T-helper 22 cell (primary cell): ENCODE data around the gene NKPD1.
"Not testable (repeated sequence)": the region's sequence is repeated elsewhere in the genome, so short reads cannot be mapped to it uniquely, and the experiment has no call there.

Experiments
- DNase-seq: peaks from one replicate; pipeline ENCODE4 v3.0.0-alpha.2; 2020; ENCODE audit warnings: low read depth

The NKPD1 gene

DNA sequence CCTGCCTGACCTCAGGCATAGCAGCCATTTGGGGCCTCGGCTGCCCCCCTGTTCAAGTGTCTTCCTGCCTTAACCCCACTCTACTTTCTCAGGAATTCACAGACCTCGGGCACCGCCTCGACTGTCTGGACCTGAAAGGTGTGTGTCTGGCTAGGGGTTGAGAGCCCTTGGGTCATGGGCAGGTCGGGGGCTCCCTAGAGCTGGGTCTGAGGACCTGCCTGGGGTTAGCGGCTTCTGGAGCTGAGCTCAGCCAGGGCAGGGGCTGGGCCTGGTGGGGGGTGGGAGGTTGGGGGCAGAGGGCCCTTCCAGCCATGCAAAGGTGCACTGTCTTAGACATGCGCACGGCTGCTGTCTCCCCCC, 20.7 kb downstream of the NKPD1 start:
- DNase-seq, result no peak

DNA sequence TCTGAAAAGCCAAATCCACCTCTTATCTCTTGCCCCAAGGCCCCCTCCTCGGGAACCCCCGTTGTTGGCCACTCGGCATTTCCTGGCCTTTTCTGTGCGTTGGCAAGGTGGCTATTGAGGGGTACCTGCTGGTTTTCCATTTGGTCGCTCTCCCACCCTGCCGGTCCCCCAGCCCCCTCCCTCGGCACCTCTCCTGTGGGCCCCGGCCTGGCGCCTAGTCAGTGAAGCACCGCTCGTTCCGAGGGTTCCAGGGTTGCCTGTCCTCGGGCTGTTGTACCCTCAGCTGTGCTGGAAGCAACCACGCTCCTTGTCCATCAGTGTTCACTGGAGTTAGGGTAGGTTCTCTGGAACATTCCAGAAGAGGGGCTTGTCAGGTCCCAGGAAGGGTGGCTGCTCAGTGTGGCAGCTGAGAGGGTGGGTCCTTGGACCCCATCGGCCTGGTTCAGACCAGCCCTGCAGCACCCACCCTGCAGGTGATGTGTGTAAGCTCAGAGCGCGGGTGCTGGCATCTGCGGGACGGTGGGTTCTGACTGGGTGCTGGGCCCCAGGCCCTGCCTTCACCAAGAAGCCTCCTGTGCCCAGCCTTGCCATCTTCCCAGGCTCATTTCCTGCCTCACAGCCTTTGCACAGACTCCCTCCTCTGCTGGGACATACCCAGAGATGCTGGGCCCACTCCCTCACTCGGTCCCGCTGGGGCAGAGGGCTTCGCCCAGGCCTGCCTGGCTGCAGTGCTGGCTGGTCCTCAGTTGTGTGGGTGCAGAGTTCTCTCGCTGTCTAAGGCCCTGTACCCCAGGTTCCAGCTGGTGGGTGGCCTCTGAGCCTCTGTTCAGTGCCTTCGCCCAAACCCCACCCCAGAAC, 21.3 kb downstream of the NKPD1 start:
- no peak for DNase-seq

DNA sequence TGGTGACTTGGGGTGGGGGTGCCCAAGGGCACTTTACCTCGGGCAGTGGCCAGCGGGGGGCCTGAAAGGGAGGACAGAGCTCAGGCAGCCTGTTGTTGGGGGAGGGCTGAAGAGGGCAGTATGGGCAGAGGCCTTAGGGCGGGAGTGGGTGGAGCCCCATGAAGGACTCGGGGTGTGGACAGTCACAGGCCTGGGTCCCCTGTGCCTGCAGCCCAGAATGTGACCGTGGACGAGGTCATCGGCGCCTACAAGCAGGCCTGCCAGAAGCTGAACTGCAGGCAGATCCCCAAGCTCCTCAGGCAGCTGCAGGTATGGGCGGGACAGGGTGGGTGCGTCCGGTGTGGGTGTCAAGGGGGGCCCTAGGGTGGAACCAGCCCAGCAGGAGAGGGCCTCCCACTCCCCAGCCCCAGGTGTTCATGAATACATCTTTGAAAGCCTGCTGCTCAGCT, 22.5 kb downstream of the NKPD1 start:
- DNase-seq, result no peak

DNA sequence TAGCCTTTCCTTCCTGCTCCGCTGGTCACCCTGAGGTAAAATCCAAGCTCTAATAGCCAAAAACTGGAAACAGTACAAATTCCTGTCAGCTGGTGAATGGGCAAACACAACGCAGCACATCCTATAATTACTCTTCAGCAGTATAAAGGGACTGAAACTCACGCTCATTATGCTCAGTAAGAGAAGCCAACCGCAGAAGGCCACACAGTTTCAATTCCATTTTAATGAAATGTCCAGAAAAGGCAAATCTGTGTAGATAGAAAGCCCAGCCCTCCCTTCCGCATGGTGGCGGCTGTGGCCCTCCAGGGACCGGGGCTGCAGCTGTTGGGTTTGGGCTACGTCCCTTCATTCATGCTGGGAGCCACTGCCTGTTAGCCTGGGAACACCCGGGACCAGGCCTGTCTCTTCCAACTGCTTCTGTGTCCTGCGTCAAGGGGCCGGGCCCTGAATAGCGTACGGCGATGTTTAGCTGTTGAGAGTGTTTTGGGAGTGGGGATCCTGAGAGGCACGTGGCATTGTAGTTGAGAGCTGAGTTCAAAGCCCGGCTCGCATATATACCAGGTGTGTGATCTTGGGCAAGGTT, 23.5 kb downstream of the NKPD1 start:
- DNase-seq, result no peak

DNA sequence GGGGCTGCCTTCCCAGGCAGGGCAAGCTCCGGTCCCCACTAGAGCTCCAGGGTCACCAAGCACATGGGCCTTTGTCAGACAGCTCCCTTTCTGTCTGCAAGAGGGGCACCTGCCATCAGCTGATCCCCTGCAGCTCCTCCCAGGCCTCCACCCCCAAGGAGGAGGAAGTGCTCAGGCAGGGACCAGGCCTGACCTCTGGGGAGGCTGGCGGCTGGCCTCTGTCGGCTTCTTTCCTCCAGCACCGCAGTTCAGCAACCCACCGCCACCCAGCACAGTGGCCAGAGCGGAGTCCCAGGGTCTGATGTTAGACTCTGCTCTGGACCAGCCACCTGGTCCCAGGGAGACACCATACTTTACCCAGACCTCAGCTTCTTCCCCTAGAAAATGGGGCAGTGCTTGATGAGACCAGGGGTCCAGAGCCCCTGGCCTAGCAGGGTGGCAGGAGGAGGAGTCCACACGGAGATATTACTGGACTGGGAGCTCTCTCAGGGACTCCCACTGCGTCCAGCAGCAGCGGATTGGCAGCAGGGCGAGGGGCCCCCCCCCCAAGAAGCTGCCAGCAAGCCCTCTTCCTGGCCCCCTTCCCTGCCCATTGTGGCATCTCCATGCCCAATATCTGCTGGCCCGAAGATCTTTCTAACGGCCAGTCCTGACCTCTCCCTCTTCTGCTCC, 24.1 kb downstream of the NKPD1 start:
- no peak for DNase-seq

DNA sequence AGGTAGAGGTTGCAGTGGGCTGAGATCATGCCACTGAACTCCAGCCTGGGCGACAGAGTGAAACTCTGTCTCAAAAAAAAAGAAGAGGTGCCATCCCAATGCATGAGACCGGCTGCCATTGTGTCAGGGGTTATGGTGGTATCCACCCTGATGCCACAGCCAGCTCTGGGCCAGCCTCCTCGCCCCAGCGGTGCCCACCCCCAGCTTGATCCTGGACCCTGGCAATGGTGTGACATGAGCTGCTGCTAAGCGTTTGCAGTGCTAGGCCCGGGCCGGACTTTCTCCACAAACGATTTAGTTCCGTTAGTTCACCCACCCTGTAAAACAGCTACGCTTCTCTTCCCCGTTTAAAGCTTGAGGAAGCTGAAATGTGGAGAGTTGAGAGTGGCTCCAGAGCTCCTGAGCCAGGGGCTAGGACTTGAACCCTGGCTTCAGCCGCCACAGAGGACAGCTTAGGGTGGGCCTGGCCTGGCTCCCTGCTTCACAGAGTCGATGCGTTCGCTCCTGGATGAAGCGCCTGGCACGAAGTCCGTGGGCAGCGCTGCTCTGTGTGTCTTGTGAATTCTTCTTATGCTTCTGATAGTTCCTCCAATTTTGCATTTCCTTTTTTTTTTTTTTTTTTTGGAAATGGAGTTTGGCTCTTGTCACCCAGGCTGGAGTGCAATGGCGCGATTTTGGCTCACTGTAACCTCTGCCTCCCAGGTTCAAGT, 25.5 kb downstream of the NKPD1 start:
- DNase-seq, result no peak

DNA sequence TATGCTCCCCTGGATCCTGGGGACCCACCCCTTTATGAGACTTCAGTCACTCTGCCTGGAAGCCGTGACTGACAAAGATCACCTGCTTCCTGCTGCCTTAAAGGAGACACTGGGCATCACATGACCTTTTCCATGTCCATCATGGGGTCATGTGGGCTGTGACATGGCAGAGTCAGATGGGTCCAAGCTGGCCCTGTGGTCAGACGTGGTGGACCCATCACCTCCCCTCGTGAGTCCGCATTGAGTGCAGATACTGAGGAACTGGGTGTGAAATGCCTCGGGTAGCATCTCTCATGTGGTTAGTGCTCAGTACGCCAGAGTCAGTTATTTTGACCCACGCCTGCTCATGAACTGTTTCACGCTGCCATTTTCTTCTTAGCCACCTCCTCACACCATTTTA, 27.1 kb downstream of the NKPD1 start:
- no peak for DNase-seq

DNA sequence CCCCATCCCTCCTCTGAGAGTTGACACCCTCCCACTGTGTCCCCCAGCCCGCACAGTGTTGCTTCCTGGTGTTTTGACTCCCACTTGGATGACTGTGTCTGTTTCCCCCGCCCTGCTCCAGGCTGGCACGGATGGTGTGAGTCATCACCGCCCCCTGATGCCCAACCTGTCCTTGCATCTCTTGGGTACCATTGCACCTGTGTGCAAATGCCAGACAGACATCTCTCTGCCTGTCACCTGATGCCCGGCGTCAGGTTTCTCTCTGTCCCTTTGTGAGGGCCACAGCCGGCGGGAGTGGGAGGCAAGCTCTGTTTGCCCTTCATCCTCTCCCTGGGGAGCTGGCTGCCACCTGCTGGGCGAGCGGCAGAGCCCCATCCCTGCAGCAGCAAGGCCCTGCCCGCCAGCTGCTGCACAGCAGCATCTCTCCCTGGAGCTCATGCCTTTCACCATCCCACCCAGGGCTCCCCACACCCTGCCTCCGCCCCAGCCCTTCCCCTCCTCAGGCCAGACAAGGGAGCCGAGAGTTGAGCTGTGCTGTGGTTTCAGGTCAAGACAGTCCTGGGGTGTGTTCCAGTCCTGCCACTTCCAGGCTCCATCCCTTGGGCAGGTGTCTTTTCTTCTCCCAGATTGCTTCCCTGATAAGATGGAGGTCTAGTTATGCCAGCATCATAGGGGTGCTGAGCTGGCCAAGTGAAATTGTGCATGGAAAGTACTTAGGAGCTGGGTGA, 29.7 kb downstream of the NKPD1 start:
- no peak for DNase-seq

DNA sequence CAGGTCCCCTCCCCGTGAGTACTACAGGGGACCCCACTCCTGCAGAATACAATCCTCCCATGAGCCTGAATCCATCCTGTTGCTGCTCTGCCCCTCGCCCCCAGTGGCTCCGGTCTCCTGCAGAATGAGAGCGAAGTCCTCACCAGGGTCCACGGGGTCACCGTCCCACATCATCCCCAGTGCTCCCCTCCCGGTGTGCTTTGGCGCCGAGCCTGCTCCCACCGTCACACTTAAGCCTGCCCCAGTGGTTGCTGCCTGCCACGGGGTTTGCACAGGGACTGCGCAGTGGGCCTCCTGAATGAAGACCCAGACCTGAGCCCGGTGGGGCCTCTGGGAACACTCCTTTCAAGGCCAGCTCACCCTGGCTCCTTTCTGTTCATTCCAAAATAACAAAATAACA, 30.5 kb downstream of the NKPD1 start:
- DNase-seq, result no peak

DNA sequence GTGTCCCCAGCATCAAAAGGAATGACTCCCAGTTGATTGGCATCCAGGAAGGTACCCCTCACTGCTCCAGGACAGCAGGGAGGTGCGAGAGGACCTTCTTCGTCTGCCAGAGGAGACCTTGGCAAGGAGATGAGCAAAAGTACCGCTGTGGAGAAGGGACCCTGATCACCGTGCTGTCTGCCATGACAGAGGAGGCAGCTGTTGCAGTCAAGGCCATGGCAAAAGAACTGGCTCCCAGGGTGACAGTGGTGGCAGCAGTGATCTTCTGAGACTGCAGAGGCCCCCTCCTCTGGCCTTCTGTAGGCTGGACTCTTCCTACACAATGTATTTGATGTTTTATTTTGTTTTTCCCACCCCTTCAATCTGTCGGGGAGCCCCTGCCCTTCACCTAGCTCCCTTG, 32.0 kb downstream of the NKPD1 start:
- DNase-seq, result no peak

DNA sequence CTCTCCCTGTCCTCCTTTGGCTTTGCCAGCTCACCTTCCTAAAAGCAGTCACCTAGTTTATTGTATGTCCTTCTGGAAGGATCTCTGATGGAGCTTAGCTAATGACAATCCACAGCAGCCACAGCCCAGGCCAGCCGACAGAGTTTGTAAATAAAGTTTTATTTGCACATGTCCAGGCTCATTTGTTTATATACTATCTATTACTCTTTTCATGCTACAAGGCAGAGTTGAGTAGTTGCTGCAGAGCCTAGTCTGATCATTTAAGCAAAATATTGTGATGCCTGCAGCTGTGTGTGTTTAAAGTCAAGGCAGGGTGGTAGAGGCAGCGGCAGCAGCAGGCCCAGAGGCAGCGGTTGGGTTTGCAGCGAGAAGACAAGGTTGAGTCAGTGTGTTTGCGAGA, 32.6 kb downstream of the NKPD1 start:
- DNase-seq, result no peak

DNA sequence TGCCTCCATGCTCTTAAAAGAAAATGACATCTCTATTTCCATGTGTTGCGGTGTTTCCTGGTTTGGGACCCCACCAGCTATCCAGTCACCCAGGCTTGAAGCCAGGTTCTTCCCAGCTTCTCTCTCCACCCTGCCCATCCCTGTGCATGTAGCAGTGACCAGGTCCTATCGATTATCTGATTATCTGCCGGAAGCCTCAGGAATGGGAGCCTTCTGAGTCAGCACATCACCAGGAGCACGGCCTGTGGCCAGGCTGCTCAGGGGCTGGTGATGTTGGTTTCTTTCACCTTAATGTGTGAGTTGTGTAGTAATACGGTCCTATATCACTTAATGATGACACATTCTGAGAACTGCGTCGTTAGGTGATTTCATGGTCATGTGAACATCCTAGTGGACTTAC, 34.1 kb downstream of the NKPD1 start:
- no peak for DNase-seq

DNA sequence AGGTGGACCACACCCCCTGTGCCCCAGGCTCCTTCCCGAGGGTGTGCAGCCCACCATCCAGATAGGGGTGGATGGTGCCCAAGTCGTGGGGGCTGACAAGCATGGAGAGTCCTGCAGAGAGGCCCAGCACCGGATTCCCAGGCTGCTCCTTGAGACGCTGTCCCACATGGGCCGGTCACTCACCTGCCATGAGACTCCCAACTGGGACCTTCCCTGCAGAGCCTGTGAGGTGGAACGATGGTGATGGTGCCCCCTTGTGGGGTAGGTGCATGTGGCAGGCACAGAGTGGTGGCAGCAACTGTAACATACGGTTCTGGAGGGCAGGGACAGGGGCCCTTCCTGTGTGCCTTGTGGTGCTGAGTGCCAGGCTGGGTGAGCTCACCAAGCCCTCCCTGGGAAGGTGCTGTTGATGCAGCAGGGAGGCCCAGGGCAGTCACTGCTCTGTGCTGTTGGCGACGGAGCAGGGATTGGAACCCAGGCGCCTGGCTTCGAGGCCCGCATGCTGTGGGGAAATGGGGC, 34.7 kb downstream of the NKPD1 start:
- DNase-seq, result peak; percentile 10

DNA sequence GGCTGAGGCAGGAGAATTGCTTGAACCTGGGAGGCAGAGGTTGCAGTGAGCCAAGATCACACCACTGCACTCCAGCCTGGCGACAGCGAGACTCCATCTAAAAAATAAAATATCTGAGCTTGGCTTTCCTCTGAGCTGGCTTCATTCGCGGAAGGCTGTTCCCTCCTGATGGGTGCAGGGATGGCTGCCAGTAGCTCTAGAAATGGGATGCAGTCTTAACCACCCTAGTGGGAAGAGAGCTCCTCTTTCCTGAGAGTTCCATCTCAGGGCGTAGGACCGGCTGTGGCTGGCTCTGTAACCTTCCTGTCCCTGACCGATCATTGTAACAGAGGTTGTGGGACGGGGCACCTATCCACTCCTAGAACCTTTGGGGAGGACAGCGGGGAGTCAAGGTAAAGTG, 35.4 kb downstream of the NKPD1 start:
- DNase-seq, result no peak

DNA sequence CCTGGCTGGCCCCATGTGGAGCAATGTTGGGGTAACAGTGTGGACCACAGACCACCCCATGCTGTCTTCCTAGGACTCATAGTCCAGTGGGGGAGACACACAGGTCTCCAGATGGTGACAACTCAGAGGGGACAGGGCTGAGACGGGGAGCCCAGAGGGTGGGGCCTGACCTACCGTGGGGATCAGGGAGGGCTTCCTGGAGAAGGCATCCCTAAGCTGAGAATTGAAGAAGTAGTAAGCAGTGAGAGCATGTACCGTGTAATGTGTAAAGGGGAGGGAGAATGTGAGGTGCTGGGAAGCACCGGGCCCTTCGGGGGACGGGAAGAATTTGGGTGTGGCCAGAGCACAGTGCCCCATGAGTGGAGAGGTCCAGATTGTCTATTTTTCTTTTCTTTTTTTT, 36.8 kb downstream of the NKPD1 start:
- DNase-seq, result no peak

DNA sequence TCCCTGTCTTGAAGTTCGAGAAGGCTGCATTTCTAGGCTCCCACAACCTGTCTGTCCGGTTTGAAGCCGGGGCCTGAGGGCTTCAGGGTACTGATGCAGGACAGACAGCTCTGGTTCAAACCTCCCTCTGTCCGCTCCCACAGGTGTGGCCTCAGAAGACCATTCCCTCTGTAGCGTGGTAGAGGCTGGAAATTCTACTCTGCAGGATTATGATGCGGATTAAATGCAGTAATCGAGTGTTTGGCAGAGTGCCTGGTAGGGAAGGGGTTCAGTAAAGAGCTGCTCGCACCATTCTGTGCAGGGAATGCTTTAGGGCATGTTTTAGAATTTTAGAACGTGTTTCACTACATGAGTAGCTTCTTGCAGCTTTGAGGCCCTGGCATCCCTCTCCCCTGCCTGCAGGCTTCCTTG, 37.3 kb downstream of the NKPD1 start:
- DNase-seq, result no peak

DNA sequence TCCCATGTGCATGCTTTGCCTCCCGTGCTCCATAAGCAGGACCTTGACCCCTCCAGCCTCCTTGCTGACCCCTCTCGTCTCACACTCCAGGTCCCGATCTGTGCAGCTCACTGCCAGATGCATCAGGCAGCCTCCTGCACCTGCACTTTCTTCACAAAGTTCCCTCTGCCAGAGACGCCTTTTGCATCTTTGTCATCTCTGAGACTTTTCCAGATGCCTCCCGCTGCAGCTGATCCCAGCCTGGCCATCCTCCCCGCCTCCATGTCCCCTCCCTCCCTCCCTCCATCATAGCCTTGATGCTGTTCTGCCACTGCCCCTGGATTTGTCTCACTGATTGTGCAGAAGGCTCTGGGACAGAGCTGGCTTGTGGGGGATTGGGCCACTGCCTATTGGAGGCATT, 38.0 kb downstream of the NKPD1 start:
- no peak for DNase-seq

DNA sequence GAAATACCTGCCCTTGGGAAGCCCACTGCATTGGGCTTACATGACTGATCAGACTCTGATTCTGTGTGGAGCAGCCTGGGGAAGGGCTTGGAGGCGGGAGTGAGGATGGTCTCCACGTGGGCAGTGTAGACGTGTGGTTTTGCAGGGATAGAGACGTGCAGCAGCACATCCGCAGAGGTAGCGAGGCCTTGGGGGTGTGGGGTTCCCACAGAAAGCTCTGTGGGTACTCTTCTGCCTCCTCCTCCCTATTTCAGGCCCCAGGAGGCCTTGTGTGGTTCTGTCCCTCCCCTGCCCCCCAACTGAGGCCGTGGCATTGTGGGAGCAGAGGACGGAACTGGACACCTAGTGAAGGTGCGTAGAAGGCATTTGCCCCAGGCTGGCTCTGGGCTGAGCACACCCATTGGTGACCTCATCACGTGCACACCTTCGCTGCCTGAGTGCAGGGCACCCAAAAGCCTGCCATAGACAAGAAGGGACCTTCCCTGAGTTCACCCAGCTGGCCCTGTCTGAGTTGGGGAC, 38.9 kb downstream of the NKPD1 start:
- DNase-seq, result no peak

DNA sequence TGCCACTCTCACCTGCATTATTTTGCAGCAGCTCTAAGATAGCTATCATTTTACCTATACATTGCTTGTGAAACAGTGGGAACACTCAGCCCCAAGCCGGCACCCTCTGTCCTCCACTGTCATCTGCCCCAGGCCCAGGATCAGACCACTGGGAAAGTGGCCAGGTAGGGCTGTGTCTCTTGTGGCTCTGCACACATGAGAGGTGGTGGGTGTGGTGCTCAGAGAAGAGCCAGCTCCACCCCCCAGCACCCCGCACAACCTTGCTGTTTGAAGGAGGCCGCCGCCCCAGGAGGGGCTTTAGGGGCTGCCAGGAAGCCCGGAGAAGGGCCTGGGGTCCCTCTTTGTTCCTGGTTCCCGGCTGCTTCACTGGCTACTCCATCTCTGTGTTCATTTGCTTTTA, 41.2 kb downstream of the NKPD1 start:
- no peak for DNase-seq

DNA sequence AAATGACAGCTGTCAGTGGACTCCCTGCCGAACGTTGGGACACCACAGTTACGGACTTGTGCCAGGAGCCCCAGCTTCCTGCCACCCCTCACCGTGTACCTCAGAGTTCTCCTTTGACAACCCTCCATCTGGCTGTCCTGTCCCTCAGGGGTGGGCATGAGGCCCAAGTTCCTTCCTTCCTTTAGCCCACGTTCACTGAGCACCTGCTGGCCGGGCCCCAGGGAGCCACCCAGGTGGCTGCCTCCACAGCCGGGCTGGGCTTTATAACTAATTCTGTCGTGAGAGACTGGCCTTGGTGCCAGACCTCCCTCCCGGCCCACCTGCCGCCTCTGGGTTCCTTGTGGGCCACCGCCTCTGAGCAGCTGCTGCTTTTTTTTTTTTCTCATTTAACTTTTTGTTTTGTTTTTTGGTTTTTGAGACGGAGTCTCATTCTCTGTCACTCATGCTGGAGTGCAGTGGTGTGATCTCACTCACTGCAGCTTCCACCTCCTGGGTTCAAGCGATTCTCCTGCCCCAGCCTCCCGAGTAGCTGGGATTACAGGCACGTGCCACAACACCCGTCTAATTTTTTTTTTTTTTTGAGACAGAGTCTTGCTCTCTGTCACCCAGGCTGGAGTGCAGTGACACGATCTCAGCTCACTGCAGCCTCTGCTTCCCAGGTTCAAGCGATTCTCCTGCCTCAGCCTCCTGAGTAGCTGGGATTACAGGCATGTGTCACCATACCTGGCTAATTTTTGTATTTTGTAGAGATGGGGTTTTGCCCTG, 42.0 kb downstream of the NKPD1 start:
- not testable (repeated sequence) for DNase-seq

DNA sequence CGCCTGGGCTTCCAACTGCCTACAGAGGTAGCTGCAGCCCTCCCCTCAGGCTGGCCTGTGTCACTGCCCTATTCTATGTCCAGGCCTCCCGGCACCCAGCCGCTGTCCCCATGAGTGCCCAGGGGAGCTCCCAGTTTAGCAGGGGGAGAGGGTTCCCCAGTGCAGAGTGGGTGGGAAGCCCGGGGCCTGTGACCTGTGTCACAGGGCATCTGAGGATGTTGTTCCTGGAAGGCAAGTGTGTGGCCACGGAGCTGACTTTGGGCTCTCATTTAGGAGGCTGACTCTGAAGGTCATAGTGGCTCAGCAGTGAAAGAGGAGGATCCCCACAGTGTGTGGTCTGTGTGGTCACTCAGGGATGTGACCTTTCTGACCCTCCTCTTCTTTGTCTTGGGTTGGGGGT, 42.7 kb downstream of the NKPD1 start:
- DNase-seq, result no peak
